MCF 10A (cell line): ENCODE data around the gene ARHGEF7. TPM values are rescaled to one million over a fixed set of nuclear protein-coding genes. Genes with fewer than 3 reads are reported as not detected.

ENCODE experiments used
- BruUV-seq: library from RNA; stranded (reverse); fragments of 400-500 nt; replicated peaks from 2 replicates; lab custom pipeline; 2021; lab: Mats Ljungman, UMichigan
- CTCF ChIA-PET: fragments of 300-600 bp; sonication (Branson Sonifier 250); formaldehyde crosslinking; extraction: SDS; loops from one replicate; lab custom pipeline; 2021; ENCODE audit warnings: antibody characterized with exemption, inconsistent platforms; lab: Yijun Ruan, JAX
- POLR2A ChIA-PET: fragments of 300-600, 350-650 bp; sonication (Branson Sonifier 250); formaldehyde crosslinking; extraction: SDS; loops from one replicate; lab custom pipeline; 2020; ENCODE audit warnings: antibody characterized with exemption, inconsistent platforms; lab: Yijun Ruan, JAX
- DNase-seq: peaks from one replicate; pipeline ENCODE4 v3.0.0-alpha.2; 2018; ENCODE audit not compliant: unreplicated experiment
- H3K27ac Mint-ChIP-seq: one replicate; pipeline ENCODE4 v1.8.0; 2022; ENCODE audit warnings: mild to moderate bottlenecking, low read depth, mixed read lengths; ENCODE audit not compliant: unreplicated experiment
- H3K27me3 Mint-ChIP-seq: one replicate; pipeline ENCODE4 v1.8.0; 2022; ENCODE audit warnings: mixed read lengths; ENCODE audit not compliant: insufficient read depth, unreplicated experiment
- H3K36me3 Mint-ChIP-seq: one replicate; pipeline ENCODE4 v1.8.0; 2022; ENCODE audit warnings: mild to moderate bottlenecking, moderate library complexity, mixed read lengths; ENCODE audit not compliant: insufficient read depth, unreplicated experiment
- H3K4me1 Mint-ChIP-seq: one replicate; pipeline ENCODE4 v1.8.0; 2022; ENCODE audit warnings: mixed read lengths; ENCODE audit not compliant: insufficient read depth, unreplicated experiment
- H3K4me3 Mint-ChIP-seq: one replicate; pipeline ENCODE4 v1.8.0; 2022; ENCODE audit warnings: mild to moderate bottlenecking, moderate library complexity, mixed read lengths; ENCODE audit not compliant: unreplicated experiment
- H3K9me3 Mint-ChIP-seq: one replicate; pipeline ENCODE4 v1.8.0; 2022; ENCODE audit warnings: mixed read lengths; ENCODE audit not compliant: unreplicated experiment
- intact Hi-C: fragments of 100-400 bp; cut with micrococcal nuclease; formaldehyde crosslinking; loops from 2 replicates; pipeline ENCODE4 v1.14.1; 2022
- total RNA-seq: library from RNA; stranded (reverse); gene quantifications from 2 replicates; pipeline ENCODE4 v1.2.3, GENCODE V29; 2022
- TF ChIP-seq, protein P1 (sequence below): fragments of 200-600 bp; IDR thresholded peaks from one replicate; pipeline ENCODE4 v1.8.0; 2022; ENCODE audit warnings: antibody characterized with exemption, mild to moderate bottlenecking; ENCODE audit not compliant: unreplicated experiment

ARHGEF7 gene
- total RNA-seq, 1 experiment from 2014 or later, result 43.5 TPM

DNA sequence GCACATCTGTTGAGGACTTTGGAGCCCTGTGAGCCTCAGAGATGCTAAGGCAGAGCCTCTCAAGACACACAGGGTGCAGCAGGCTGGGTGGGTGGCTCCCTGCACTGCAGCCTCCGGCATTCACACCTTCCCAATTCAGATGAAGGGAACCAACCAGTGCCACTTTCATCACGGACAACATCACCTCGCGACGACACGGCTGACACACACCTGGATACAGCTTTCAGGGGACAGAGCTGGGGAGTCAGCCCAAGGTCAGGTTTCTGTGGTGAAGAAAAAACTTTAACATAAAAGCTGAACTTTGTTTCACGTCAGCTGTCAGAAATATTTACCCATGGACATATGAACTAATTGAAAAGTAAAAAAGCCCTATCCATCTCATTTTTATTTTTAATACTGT, 24.9 kb upstream of the ARHGEF7 start:
- no TSS peak for BruUV-seq
- Mint-ChIP-seq H3K27ac (no peak overlapping the region), H3K36me3 (no peaks in the 10 kb centered on the region)

DNA sequence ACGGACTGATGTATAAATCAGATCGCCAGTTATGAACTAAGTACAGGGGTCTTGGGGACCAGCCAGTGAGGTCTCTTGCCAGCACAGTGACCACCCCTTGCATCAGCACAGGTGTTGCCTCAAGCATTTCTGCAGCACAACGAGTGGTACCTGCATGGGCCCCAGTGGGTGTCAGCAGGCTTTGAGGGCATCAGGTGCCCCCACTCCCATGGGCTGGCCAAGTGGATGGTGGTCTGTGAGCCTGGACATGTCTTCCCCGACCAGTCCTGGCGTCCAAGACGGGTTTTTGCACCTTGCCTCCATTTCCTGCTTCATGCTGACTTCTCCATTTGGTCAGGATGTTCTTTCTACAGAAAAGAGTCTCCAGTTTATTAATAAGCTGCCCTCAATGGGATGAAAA, 22.4 kb upstream of the ARHGEF7 start:
- no peak overlapping the region for H3K27ac Mint-ChIP-seq
- ChIA-PET CTCF (no interaction called here), POLR2A (no interaction called here)
- no peak for DNase-seq
- peaks cover 48% of the 10 kb centered on the region for H3K27me3 Mint-ChIP-seq
- no TSS peak for BruUV-seq
- H3K9me3 Mint-ChIP-seq, result no peaks in the 10 kb centered on the region
- H3K4me3 Mint-ChIP-seq, result no peak overlapping the region
- intact Hi-C loops, result no loop called here
- H3K4me1 Mint-ChIP-seq, result no peaks in the 10 kb centered on the region
- no peaks in the 10 kb centered on the region for H3K36me3 Mint-ChIP-seq
- TF ChIP-seq, protein P1, sequence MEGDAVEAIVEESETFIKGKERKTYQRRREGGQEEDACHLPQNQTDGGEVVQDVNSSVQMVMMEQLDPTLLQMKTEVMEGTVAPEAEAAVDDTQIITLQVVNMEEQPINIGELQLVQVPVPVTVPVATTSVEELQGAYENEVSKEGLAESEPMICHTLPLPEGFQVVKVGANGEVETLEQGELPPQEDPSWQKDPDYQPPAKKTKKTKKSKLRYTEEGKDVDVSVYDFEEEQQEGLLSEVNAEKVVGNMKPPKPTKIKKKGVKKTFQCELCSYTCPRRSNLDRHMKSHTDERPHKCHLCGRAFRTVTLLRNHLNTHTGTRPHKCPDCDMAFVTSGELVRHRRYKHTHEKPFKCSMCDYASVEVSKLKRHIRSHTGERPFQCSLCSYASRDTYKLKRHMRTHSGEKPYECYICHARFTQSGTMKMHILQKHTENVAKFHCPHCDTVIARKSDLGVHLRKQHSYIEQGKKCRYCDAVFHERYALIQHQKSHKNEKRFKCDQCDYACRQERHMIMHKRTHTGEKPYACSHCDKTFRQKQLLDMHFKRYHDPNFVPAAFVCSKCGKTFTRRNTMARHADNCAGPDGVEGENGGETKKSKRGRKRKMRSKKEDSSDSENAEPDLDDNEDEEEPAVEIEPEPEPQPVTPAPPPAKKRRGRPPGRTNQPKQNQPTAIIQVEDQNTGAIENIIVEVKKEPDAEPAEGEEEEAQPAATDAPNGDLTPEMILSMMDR, result no peak

More for the DNA sequence above, 24.9 kb upstream of the ARHGEF7 start:
- no peaks in the 10 kb centered on the region for H3K4me1 Mint-ChIP-seq
- H3K4me3 Mint-ChIP-seq, result no peak overlapping the region
- no peak for DNase-seq
- ChIA-PET POLR2A (interaction anchor here (1.0 kb wide), 1 partner anchor 176 kb away, joined by 3 read pairs; the partner anchor contains the start of gene ANKRD10), CTCF (interaction anchor here (0.7 kb wide), 1 partner anchor 22 kb away, joined by 3 read pairs; no protein-coding TSS in a partner anchor)
- intact Hi-C loops, result no loop called here
- peaks cover 23% of the 10 kb centered on the region for H3K27me3 Mint-ChIP-seq
- no peaks in the 10 kb centered on the region for H3K9me3 Mint-ChIP-seq
- TF ChIP-seq, protein P1, result no peak

- Mint-ChIP-seq H3K9me3 (no peaks in the 10 kb centered on the region), H3K4me1 (no peaks in the 10 kb centered on the region), H3K4me3 (no peak overlapping the region), H3K27ac (no peak overlapping the region), H3K36me3 (no peaks in the 10 kb centered on the region), H3K27me3 (peaks cover 53% of the 10 kb centered on the region)
- BruUV-seq, result no TSS peak
- ChIA-PET POLR2A (no interaction called here), CTCF (no interaction called here)
- intact Hi-C loops, result no loop called here
- TF ChIP-seq, protein P1, result no peak
- DNase-seq, result no peak
These were observed 22.0 kb upstream of the ARHGEF7 start for GRCh38 chr13:111093136-111093535.

- Mint-ChIP-seq H3K4me3 (no peak overlapping the region), H3K4me1 (no peaks in the 10 kb centered on the region), H3K27me3 (peaks cover 58% of the 10 kb centered on the region), H3K36me3 (no peaks in the 10 kb centered on the region), H3K27ac (no peak overlapping the region), H3K9me3 (no peaks in the 10 kb centered on the region)
- TF ChIP-seq, protein P1, result no peak
- no TSS peak for BruUV-seq
- ChIA-PET CTCF (no interaction called here), POLR2A (no interaction called here)
- DNase-seq, result no peak
- intact Hi-C loops, result no loop called here
These were observed 21.5 kb upstream of the ARHGEF7 start for GRCh38 chr13:111093634-111094033.
